Measurements from ENCODE around the gene SMAD7.
A peak's percentile ranks its signal among the peaks of the same experiment; 100 is the strongest.

Gene SMAD7

GRCh38 chr18:48943736-48944527 is 6.8 kb downstream of the SMAD7 start:
- no peak for DNase-seq

GRCh38 chr18:48943333-48943732 is 7.4 kb downstream of the SMAD7 start:
- no peak for DNase-seq

- DNase-seq, result no peak
Observed at GRCh38 chr18:48942554-48943261, 8.1 kb downstream of the SMAD7 start.

GRCh38 chr18:48942086-48942485 is 8.7 kb downstream of the SMAD7 start:
- no peak for DNase-seq

- no peak for DNase-seq
Observed at GRCh38 chr18:48941672-48942071, 9.1 kb downstream of the SMAD7 start.

GRCh38 chr18:48940854-48941611 is 9.7 kb downstream of the SMAD7 start:
- peak; percentile 90 for DNase-seq

GRCh38 chr18:48939205-48940097 is 11.3 kb downstream of the SMAD7 start:
- DNase-seq, result no peak

GRCh38 chr18:48938827-48939204 is 11.9 kb downstream of the SMAD7 start:
- no peak for DNase-seq

GRCh38 chr18:48937869-48938750 is 12.7 kb downstream of the SMAD7 start:
- no peak for DNase-seq

- DNase-seq, result no peak
Observed at GRCh38 chr18:48935433-48935774, 15.4 kb downstream of the SMAD7 start.

- DNase-seq, result no peak
Observed at GRCh38 chr18:48934723-48935432, 15.9 kb downstream of the SMAD7 start.

GRCh38 chr18:48934415-48934722 is 16.4 kb downstream of the SMAD7 start:
- DNase-seq, result no peak

- DNase-seq, result no peak
Observed at GRCh38 chr18:48933578-48934414, 17.0 kb downstream of the SMAD7 start.

GRCh38 chr18:48932822-48933510 is 17.8 kb downstream of the SMAD7 start:
- no peak for DNase-seq

- DNase-seq, result no peak
Observed at GRCh38 chr18:48932462-48932818, 18.3 kb downstream of the SMAD7 start.

GRCh38 chr18:48931680-48932461 is 18.9 kb downstream of the SMAD7 start:
- no peak for DNase-seq

- DNase-seq, result no peak
Observed at GRCh38 chr18:48930926-48931325, 19.8 kb downstream of the SMAD7 start.

GRCh38 chr18:48929941-48930713 is 20.6 kb downstream of the SMAD7 start:
- no peak for DNase-seq
